Keratinocyte (primary cell): ENCODE measurements around the gene NLRC5. TPM values are rescaled to one million over a fixed set of nuclear protein-coding genes. Genes with fewer than 3 reads are reported as not detected.

Experiments
- DNase-seq: peaks from one replicate; pipeline ENCODE4 v3.0.0-alpha.2; 2011; ENCODE audit warnings: low read depth, missing footprints, low spot score
- FAIRE-seq: peaks from 2 replicates; lab custom pipeline; 2011; peaks lifted over from hg19 to GRCh38; lab: Jason Lieb, UNC
- H2AFZ ChIP-seq: 2 replicates; pipeline ENCODE4 v1.6.0; 2012; ENCODE audit warnings: low read length, control low read depth, inconsistent platforms; ENCODE audit not compliant: control insufficient read depth
- H3K27ac ChIP-seq: 2 replicates; pipeline ENCODE4 v1.5.1; 2011; ENCODE audit warnings: low read length; ENCODE audit not compliant: control insufficient read depth, insufficient read depth
- H3K27me3 ChIP-seq: 3 replicates; pipeline ENCODE4 v1.6.0; 2011; ENCODE audit warnings: low read length; ENCODE audit not compliant: control insufficient read depth, insufficient read depth; ENCODE audit errors: extremely low read depth
- H3K36me3 ChIP-seq, 2 experiments: 2 replicates in 1 of 2; 3 replicates in 1 of 2; pipeline ENCODE4 v1.5.1; 2011; ENCODE audit warnings: low read length in 2 of 2, mild to moderate bottlenecking in 1 of 2; ENCODE audit not compliant: control insufficient read depth in 2 of 2, insufficient read depth in 2 of 2; ENCODE audit errors: extremely low read depth in 1 of 2
- H3K4me1 ChIP-seq: 3 replicates; pipeline ENCODE4 v1.5.1; 2011; ENCODE audit warnings: low read length; ENCODE audit not compliant: control insufficient read depth, insufficient read depth; ENCODE audit errors: extremely low read depth
- H3K4me2 ChIP-seq: 3 replicates; pipeline ENCODE4 v1.6.0; 2011; ENCODE audit warnings: low read depth, low read length; ENCODE audit not compliant: control insufficient read depth, insufficient read depth; ENCODE audit errors: extremely low read depth
- H3K4me3 ChIP-seq, 3 experiments: fragments of 200-600 bp in 1 of 3; sonication (generic) in 1 of 3; 2 replicates in 2 of 3; 3 replicates in 1 of 3; pipeline ENCODE4 v1.5.1; 2011 to 2016; ENCODE audit warnings: low read length in 3 of 3, mild to moderate bottlenecking in 3 of 3, control low read depth in 2 of 3, inconsistent platforms in 1 of 3, low read depth in 1 of 3, mixed read lengths in 1 of 3, mixed run types in 1 of 3, moderate library complexity in 1 of 3; ENCODE audit not compliant: control insufficient read depth in 2 of 3, insufficient read depth in 2 of 3; ENCODE audit errors: extremely low read depth in 1 of 3
- H3K79me2 ChIP-seq: 2 replicates; pipeline ENCODE4 v1.6.0; 2012; ENCODE audit warnings: low read length; ENCODE audit not compliant: control insufficient read depth, insufficient read depth
- H3K9ac ChIP-seq: 3 replicates; pipeline ENCODE4 v1.6.0; 2011; ENCODE audit warnings: low read length; ENCODE audit not compliant: control insufficient read depth, insufficient read depth; ENCODE audit errors: extremely low read depth
- H3K9me1 ChIP-seq: 3 replicates; pipeline ENCODE4 v1.6.0; 2011; ENCODE audit warnings: low read length; ENCODE audit not compliant: control insufficient read depth, insufficient read depth; ENCODE audit errors: extremely low read depth
- H3K9me3 ChIP-seq: 2 replicates; pipeline ENCODE4 v1.5.1; 2012; ENCODE audit warnings: low read depth, low read length; ENCODE audit not compliant: control insufficient read depth
- H4K20me1 ChIP-seq: 3 replicates; pipeline ENCODE4 v1.6.0; 2011; ENCODE audit warnings: low read length; ENCODE audit not compliant: control insufficient read depth, insufficient read depth; ENCODE audit errors: extremely low read depth
- CTCF ChIP-seq, 3 experiments: IDR thresholded peaks in 1 of 3; conservative IDR thresholded peaks in 1 of 3; optimal IDR thresholded peaks in 1 of 3; 2 replicates in 2 of 3; 3 replicates in 1 of 3; pipeline versions ENCODE3 to v1.5.1; 2011; ENCODE audit warnings: low read length in 3 of 3, mild to moderate bottlenecking in 3 of 3, moderate library complexity in 2 of 3, control low read depth in 1 of 3, inconsistent platforms in 1 of 3; ENCODE audit not compliant: insufficient read depth in 2 of 3; ENCODE audit errors: extremely low read depth in 1 of 3
- EZH2 ChIP-seq: IDR thresholded peaks from one replicate; pipeline ENCODE4 v1.6.1; 2012; ENCODE audit warnings: inconsistent platforms, mild to moderate bottlenecking, low read length, moderate library complexity
- dilution Hi-C: fragments of 300-500 bp; cut with MboI; formaldehyde crosslinking; loops from one replicate; pipeline ENCODE4 v1.7.0; 2020; ENCODE audit warnings: low sequenced_read_pairs; ENCODE audit not compliant: extremely low pct_ligation_motif_present
- polyA plus RNA-seq, 5 experiments: library from polyadenylated mRNA; depleted of rRNA in 3 of 5; stranded (reverse) in 3 of 5; stranded (forward) in 1 of 5; unstranded in 1 of 5; fragments of >200 nt; gene quantifications; 1 replicate in 1 of 5; 2 replicates in 3 of 5; 3 replicates in 1 of 5; pipeline versions ENCODE4 v1.2.1 to v1.2.3, GENCODE V29; 2011 to 2012; ENCODE audit warnings: missing spikeins in 2 of 5, low read depth in 1 of 5, low replicate concordance in 1 of 5

NLRC5 gene
- polyA plus RNA-seq, 1 donor (not counting 4 experiments of a cell fraction or from before 2014, with no cell fraction given) = 7.8 TPM

- no peaks in the 10 kb centered on the region for H3K9me3 ChIP-seq
- dilution Hi-C loops = no loop called here
- TF ChIP-seq EZH2 (no peak), CTCF (optimal IDR thresholded peaks at IDR 0.05 in 1 of 3, IDR thresholded peaks at IDR 0.05 in 1 of 3, conservative IDR thresholded peaks at IDR 0.05 in 1 of 3; ENCODE audit: extremely low read depth in 1 of 3, insufficient read depth in 2 of 3, low read length in 3 of 3) (no peak)
- no peak overlapping the region for H3K9ac ChIP-seq
- no peak overlapping the region for H3K4me2 ChIP-seq
- H3K4me3 ChIP-seq = no peak overlapping the region
- DNase-seq = no peak
- no peaks in the 10 kb centered on the region for H3K4me1 ChIP-seq
- FAIRE-seq = no peak
- H3K36me3 ChIP-seq = no peaks in the 10 kb centered on the region
- no peak overlapping the region for H2AFZ ChIP-seq
- H3K79me2 ChIP-seq = no peaks in the 10 kb centered on the region
- H4K20me1 ChIP-seq = no peaks in the 10 kb centered on the region
- H3K9me1 ChIP-seq = no peaks in the 10 kb centered on the region
- H3K27ac ChIP-seq = no peak overlapping the region
- H3K27me3 ChIP-seq = no peaks in the 10 kb centered on the region
Measured at GRCh38 chr16:57106767-57107166, 117.4 kb downstream of the NLRC5 start.

DNA sequence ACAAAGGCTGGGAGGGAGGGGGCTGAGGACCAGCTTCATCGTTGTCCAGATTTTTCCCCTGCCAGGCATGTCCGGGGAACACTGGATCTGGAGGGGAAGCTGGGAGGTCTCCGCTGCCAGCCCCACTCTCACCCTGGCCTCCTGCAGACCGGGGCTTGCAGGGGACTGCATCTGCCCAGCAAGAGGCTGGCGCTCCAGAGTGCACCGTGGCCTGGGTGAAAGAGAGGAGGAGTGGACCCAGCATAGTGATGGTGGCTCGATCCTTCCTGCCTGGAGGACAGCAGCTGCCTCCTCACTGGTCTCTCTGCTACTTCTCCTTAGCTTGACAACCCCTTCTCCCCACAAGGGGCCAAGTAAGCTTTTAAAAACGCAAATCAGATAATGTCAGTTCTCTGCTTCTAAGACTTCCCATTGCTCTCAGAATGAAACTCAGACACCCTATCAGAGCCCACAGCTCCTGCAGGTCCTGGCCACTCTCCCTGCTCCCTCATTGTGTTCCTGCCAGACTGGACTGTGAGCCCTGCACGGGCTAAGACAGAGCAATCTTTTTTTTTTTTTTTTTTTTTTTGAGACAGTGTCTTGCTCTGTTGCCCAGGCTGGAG lies 118.1 kb downstream of the NLRC5 start:
- FAIRE-seq (no peak), DNase-seq (no peak)
- no peak overlapping the region for H3K4me2 ChIP-seq
- H3K4me1 ChIP-seq = no peaks in the 10 kb centered on the region
- H3K27ac ChIP-seq = no peak overlapping the region
- no peaks in the 10 kb centered on the region for H4K20me1 ChIP-seq
- no peak for TF ChIP-seq EZH2
- TF ChIP-seq CTCF (optimal IDR thresholded peaks at IDR 0.05 in 1 of 3, IDR thresholded peaks at IDR 0.05 in 1 of 3, conservative IDR thresholded peaks at IDR 0.05 in 1 of 3; ENCODE audit: extremely low read depth in 1 of 3, insufficient read depth in 2 of 3, low read length in 3 of 3) = no peak
- H3K4me3 ChIP-seq = no peak overlapping the region
- no peak overlapping the region for H3K9ac ChIP-seq
- no peaks in the 10 kb centered on the region for H3K36me3 ChIP-seq
- dilution Hi-C loops = no loop called here
- H3K9me1 ChIP-seq = no peaks in the 10 kb centered on the region
- H3K79me2 ChIP-seq = no peaks in the 10 kb centered on the region
- no peaks in the 10 kb centered on the region for H3K27me3 ChIP-seq
- no peak overlapping the region for H2AFZ ChIP-seq
- H3K9me3 ChIP-seq = no peaks in the 10 kb centered on the region
